ENCODE data around the gene POLG2. TPM values are rescaled to one million over a fixed set of nuclear protein-coding genes. Genes with fewer than 3 reads are reported as not detected.

Gene POLG2
- total and polyA plus RNA-seq, 2 of the 8 experiments (the other 6 are each of a cell fraction or from before 2014, with no cell fraction given) = 9.7 to 34.3 TPM

DNA sequence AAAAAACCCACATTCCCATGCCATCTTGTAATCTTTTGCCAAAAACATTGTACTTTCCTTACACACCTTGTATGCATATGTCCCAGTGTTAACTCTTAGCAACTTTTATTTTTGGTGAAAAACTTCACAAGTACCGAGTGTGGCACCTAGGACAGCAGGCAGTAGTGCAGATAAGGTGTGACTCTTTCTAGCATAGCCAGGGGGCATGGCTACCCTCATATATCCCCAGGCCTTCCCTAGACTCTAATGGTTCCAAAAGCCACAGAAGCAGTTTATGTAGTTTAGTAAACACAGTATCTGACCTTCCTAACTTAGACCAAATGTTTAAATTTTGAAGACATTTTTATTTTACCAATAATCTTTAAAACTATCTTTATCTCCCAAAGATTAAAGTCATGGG lies 68.4 kb downstream of the POLG2 start:
- no peak overlapping the region for H2BK12ac ChIP-seq (ENCODE audit: low read depth, low read length)
- CTCF ChIA-PET (ENCODE audit: partially characterized antibody) = interaction anchor here (1.3 to 3.4 kb wide), 3 partner anchors 9 to 146 kb away, joined by 4 to 29 read pairs (median 7); no protein-coding TSS in a partner anchor
- TF ChIP-seq FOSL1 (IDR thresholded peaks at IDR 0.05; ENCODE audit: insufficient read depth, low read depth, low read length) (no peak), RAD21 (IDR thresholded peaks at IDR 0.05 in 1 of 2, conservative IDR thresholded peaks at IDR 0.05 in 1 of 2; ENCODE audit: low read depth in 2 of 2, low read length in 2 of 2) (no peak), RBBP5 (IDR thresholded peaks at IDR 0.05; ENCODE audit: borderline replicate concordance, low read depth, low read length) (no peak), RNF2 (IDR thresholded peaks at IDR 0.05; ENCODE audit: borderline replicate concordance, low read depth, low read length, missing control alignments, poor library complexity, severe bottlenecking) (no peak)
- TF ChIP-seq, protein P1, sequence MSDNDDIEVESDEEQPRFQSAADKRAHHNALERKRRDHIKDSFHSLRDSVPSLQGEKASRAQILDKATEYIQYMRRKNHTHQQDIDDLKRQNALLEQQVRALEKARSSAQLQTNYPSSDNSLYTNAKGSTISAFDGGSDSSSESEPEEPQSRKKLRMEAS (IDR thresholded peaks at IDR 0.05) = no peak

More for the DNA sequence above, 68.4 kb downstream of the POLG2 start:
- Histone ChIP-seq H3K4me2 (ENCODE audit: insufficient read depth in 1 of 2, low read depth in 2 of 2, low read length in 2 of 2) (no peak overlapping the region), H3K36me3 (ENCODE audit: control insufficient read depth in 2 of 4, insufficient read depth in 4 of 4, low read length in 3 of 4) (peaks cover 0 to 2% (median 0%) of the 10 kb centered on the region in 4 experiments; a peak in 1 of 8 replicates), H4K8ac (ENCODE audit: extremely low read depth, insufficient read depth, low read length) (no peak overlapping the region), H2BK120ac (replicated peaks; ENCODE audit: low read depth, low read length) (no peak overlapping the region), H3K79me1 (ENCODE audit: low read depth, low read length) (no peaks in the 10 kb centered on the region), H3K18ac (ENCODE audit: extremely low read depth, low read length) (no peak overlapping the region), H2BK20ac (ENCODE audit: low read length) (no peak overlapping the region), H2AK5ac (ENCODE audit: low read depth, low read length) (no peak overlapping the region), H3K4ac (replicated peaks; ENCODE audit: insufficient read length, low read depth, low read length) (no peak overlapping the region), H3K79me2 (ENCODE audit: control insufficient read depth in 1 of 2, insufficient read depth in 2 of 2, low read length in 2 of 2) (no peaks in the 10 kb centered on the region), H4K91ac (replicated peaks; ENCODE audit: insufficient read length, low read length) (no peak overlapping the region), H3K4me1 (replicated peaks in 1 of 4; ENCODE audit: control insufficient read depth in 3 of 4, insufficient read depth in 4 of 4, low read length in 3 of 4) (peaks cover 0 to 3% (median 0%) of the 10 kb centered on the region in 4 experiments; a peak in 1 of 7 replicates), H3K27me3 (replicated peaks in 1 of 4; ENCODE audit: control insufficient read depth in 3 of 4, extremely low read depth in 1 of 4, insufficient read depth in 3 of 4, low read length in 3 of 4) (no peaks in the 10 kb centered on the region), H3K14ac (ENCODE audit: insufficient read length) (no peak overlapping the region), H3K27ac (ENCODE audit: low read depth, low read length) (no peak overlapping the region), H3K23ac (ENCODE audit: insufficient read length) (no peak overlapping the region), H4K5ac (ENCODE audit: insufficient read length, low read depth, low read length) (no peak overlapping the region), H2BK15ac (ENCODE audit: low read length) (no peak overlapping the region), H3K9ac (replicated peaks in 1 of 4; ENCODE audit: extremely low read depth in 1 of 4, low read depth in 3 of 4, low read length in 3 of 4) (no peak overlapping the region), H4K20me1 (replicated peaks in 1 of 2; ENCODE audit: control insufficient read depth in 1 of 2, insufficient read depth in 2 of 2, low read length in 2 of 2) (no peaks in the 10 kb centered on the region), H2AFZ (ENCODE audit: low read length) (no peak overlapping the region), H3K56ac (replicated peaks; ENCODE audit: insufficient read length, low read depth, low read length) (no peak overlapping the region), H3K23me2 (ENCODE audit: low read depth, low read length) (no peaks in the 10 kb centered on the region), H3K9me3 (ENCODE audit: insufficient read depth in 2 of 2, low read depth in 1 of 2, low read length in 1 of 2) (peaks cover 14 to 17% of the 10 kb centered on the region in 2 experiments), H2BK5ac (ENCODE audit: low read depth, low read length) (no peak overlapping the region), H3K4me3 (ENCODE audit: extremely low read depth in 1 of 4, insufficient read depth in 2 of 4, low read depth in 3 of 4, low read length in 4 of 4) (no peak overlapping the region)
- FAIRE-seq = no peak
- no peak for DNase-seq (ENCODE audit: low read depth in 1 of 2, low spot score in 2 of 2)
- POLR2A ChIA-PET (ENCODE audit: partially characterized antibody) = interaction anchor here (0.9 kb wide), 1 partner anchor 77 kb away, joined by 4 read pairs; no protein-coding TSS in a partner anchor
- whole genome bisulfite sequencing, 2 experiments (ENCODE audit: extremely low coverage in 1 of 2, insufficient coverage in 1 of 2, insufficient read length in 1 of 2, insufficient replicate concordance in 2 of 2, low coverage in 1 of 2, low lambda C conversion rate in 2 of 2, missing lambda C conversion rate in 1 of 2) = 100% methylated on average over 1 of the region's 1 CpG; no CpG with 5 or more reads in 1 of the 2 experiments
